ENCODE data around the gene PRPSAP1.
A peak's percentile ranks its signal among the peaks of the same experiment; 100 is the strongest.

DNA sequence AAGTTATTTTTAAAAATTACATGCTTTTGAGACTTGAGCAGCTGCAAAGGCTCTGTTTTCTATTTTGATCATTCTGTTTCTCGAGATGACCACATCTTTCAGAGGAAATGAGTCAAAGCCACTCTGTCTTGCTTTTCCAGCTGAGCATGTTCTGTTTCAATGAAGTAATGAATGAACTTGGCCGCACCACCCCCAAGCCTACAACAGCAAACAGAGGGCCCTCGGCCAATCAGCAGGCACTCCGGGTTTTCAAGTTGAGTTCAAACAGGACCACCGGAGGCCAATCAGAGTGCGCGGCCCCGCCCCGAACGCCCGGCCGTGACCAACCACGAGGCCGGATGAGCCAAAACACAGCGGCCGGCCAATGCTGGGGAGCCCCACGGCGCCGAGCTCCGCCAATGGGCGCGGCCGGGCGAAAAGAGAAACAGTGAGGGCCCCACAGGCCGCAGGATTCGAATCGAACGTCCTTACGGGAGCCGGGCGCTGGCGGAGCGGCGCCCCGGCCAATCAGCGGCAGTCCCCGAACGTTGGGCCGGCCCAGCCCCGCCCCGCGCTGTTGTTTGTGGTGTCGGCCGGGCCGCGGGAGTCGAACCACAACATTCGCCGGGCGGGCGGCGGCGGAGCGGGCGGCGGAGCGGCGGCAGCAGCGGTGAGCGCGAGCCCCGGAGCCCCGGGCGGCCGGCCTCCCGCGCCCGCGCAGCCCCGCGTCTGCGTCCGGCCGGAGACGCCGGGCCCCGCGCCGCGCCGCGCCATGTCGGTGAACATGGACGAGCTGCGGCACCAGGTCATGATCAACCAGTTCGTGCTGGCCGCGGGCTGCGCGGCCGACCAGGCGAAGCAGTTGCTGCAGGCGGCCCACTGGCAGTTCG is 88.7 kb downstream of the PRPSAP1 start, which contains the start of gene UBALD2:
- TF ChIP-seq, protein P1, sequence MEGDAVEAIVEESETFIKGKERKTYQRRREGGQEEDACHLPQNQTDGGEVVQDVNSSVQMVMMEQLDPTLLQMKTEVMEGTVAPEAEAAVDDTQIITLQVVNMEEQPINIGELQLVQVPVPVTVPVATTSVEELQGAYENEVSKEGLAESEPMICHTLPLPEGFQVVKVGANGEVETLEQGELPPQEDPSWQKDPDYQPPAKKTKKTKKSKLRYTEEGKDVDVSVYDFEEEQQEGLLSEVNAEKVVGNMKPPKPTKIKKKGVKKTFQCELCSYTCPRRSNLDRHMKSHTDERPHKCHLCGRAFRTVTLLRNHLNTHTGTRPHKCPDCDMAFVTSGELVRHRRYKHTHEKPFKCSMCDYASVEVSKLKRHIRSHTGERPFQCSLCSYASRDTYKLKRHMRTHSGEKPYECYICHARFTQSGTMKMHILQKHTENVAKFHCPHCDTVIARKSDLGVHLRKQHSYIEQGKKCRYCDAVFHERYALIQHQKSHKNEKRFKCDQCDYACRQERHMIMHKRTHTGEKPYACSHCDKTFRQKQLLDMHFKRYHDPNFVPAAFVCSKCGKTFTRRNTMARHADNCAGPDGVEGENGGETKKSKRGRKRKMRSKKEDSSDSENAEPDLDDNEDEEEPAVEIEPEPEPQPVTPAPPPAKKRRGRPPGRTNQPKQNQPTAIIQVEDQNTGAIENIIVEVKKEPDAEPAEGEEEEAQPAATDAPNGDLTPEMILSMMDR (IDR thresholded peaks at IDR 0.05) = peak in 1 of 4 experiments; percentile 46
- TF ChIP-seq POLR2A (IDR thresholded peaks at IDR 0.05) = peak; percentile 88 to 92
